Measurements from ENCODE around the gene RNF43. TPM values are rescaled to one million over a fixed set of nuclear protein-coding genes. Genes with fewer than 3 reads are reported as not detected.
A peak's percentile ranks its signal among the peaks of the same experiment; 100 is the strongest.

RNF43 gene
- total RNA-seq: 4.4 TPM
- long read RNA-seq, full-length matches to known transcripts: 1 of 3 reads
- long read RNA-seq, partial matches to known transcripts: 2 of 3 reads
- long read RNA-seq, other reads (novel, unspliced or antisense): 0 of 3 reads

GRCh38 chr17:58417300-58418092 is at the start of gene RNF43:
Gene RNF43 (minus strand): TSS chr17:58417534. CDS start chr17:58415577, 1,957 bp downstream.
- DNase-seq (ENCODE audit: missing footprints) (peak; percentile 78), ATAC-seq (peak; percentile 99)
- intact Hi-C loops (cut with DNase I): loop anchor here (1.0 to 10.0 kb wide), 2 partner anchors 65 to 93 kb away; partner anchors contain the start of genes SUPT4H1 and TSPOAP1

- intact Hi-C loops (cut with DNase I): no loop called here
- DNase-seq (ENCODE audit: missing footprints) (no peak), ATAC-seq (no peak)
These were observed 38.2 kb upstream of the RNF43 start for GRCh38 chr17:58455491-58455890.

DNA sequence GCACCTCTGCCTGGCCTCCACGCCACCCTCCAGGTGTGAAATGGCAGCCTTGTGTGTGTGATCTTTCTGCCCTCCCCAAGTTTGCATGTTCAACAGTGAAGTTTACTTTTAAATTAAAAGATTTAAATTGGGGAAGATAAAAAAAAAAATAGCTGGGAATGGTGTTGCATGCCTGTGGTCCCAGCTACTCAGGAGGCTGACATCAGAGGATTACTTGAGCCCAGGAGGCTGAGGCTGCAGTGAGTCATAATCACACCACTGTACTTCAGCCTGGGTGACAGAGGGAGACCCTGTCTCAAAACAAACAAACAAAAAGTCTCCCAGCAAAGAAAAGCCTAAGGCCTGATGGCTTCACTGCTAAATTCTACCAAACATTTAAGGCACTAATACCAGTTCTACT is 35.4 kb upstream of the RNF43 start:
- DNase-seq (ENCODE audit: missing footprints): no peak
- intact Hi-C loops (cut with DNase I): no loop called here
- no peak for ATAC-seq

GRCh38 chr17:58447039-58447975 is 30.0 kb upstream of the RNF43 start:
- peak; percentile 81 for ATAC-seq
- intact Hi-C loops (cut with DNase I): loop anchor here (5.0 kb wide), 1 partner anchor 130 kb away; no protein-coding TSS in a partner anchor
- peak; percentile 75 for DNase-seq (ENCODE audit: missing footprints)

DNA sequence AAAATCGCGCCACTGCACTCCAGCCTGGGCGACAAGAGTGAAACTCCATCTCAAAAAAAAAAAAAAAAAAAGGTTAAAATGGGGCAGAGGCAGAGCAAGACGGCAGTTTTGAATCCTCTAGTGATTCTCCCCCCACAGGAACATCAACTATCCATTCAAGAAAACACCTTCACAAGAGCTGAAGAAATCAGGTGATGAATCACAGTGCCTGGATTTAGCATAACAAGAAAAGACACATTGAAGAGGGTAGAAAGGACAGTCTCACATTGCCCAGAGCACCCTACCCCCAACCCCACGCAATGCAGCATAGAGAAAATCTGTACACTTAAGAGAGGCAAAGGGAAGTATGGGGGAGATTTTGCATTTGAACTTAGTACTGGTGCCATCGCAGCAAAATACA is 28.8 kb upstream of the RNF43 start:
- intact Hi-C loops (cut with DNase I): loop anchor here (5.0 kb wide), 1 partner anchor 129 kb away; no protein-coding TSS in a partner anchor
- DNase-seq (ENCODE audit: missing footprints) (no peak), ATAC-seq (no peak)

GRCh38 chr17:58436805-58437239 is 19.5 kb upstream of the RNF43 start:
- ATAC-seq (no peak), DNase-seq (ENCODE audit: missing footprints) (no peak)
- intact Hi-C loops (cut with DNase I): no loop called here

DNA sequence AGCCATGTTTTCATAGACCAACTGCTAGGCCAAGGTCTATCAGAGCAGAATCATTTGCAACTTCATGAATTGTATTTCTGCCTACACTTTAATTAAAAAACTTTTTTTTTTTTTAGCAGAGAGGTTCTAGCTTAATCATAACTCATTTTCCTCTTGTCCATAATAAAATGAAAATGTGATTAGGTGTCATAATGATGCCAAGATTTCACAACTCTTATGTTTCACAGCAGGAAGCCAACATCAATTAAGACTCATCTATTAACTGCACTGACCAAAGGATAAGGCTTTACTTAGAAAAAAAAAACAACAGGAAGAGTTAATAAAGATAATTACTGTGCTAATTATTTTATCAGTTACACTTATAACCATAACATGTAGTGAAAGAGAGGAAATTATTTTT is 18.9 kb upstream of the RNF43 start:
- DNase-seq (ENCODE audit: missing footprints) (no peak), ATAC-seq (no peak)
- intact Hi-C loops (cut with DNase I): no loop called here

- no peak for DNase-seq (ENCODE audit: missing footprints)
- ATAC-seq: no peak
- intact Hi-C loops (cut with DNase I): no loop called here
These were observed 15.7 kb upstream of the RNF43 start for GRCh38 chr17:58432806-58433573.

- ATAC-seq: no peak
- intact Hi-C loops (cut with DNase I): no loop called here
- DNase-seq (ENCODE audit: missing footprints): no peak
These were observed 10.5 kb upstream of the RNF43 start for GRCh38 chr17:58427807-58428206.

- intact Hi-C loops (cut with DNase I): no loop called here
- DNase-seq (ENCODE audit: missing footprints) (no peak), ATAC-seq (no peak)
These were observed 4.4 kb upstream of the RNF43 start for GRCh38 chr17:58421711-58422110.

- intact Hi-C loops (cut with DNase I): no loop called here
- DNase-seq (ENCODE audit: missing footprints) (no peak), ATAC-seq (no peak)
These were observed 3.5 kb upstream of the RNF43 start for GRCh38 chr17:58420827-58421226.

- no peak for ATAC-seq
- no peak for DNase-seq (ENCODE audit: missing footprints)
- intact Hi-C loops (cut with DNase I): loop anchor here (1.0 to 10.0 kb wide), 2 partner anchors 65 to 92 kb away; partner anchors contain the start of genes SUPT4H1 and TSPOAP1
These were observed 416 bp downstream of the RNF43 start for GRCh38 chr17:58416937-58417299.

- ATAC-seq (no peak), DNase-seq (ENCODE audit: missing footprints) (no peak)
- intact Hi-C loops (cut with DNase I): loop anchor here (10.0 kb wide), 1 partner anchor 92 kb away; the partner anchor contains the start of gene TSPOAP1
These were observed 938 bp downstream of the RNF43 start for GRCh38 chr17:58416396-58416795.

GRCh38 chr17:58415371-58416055 is 1.8 kb downstream of the RNF43 start:
- ATAC-seq (peak; percentile 51), DNase-seq (ENCODE audit: missing footprints) (no peak)
- intact Hi-C loops (cut with DNase I): loop anchor here (10.0 kb wide), 1 partner anchor 91 kb away; the partner anchor contains the start of gene TSPOAP1

GRCh38 chr17:58414596-58414997 is 2.7 kb downstream of the RNF43 start:
- intact Hi-C loops (cut with DNase I): loop anchor here (10.0 kb wide), 1 partner anchor 90 kb away; the partner anchor contains the start of gene TSPOAP1
- DNase-seq (ENCODE audit: missing footprints) (no peak), ATAC-seq (no peak)

DNA sequence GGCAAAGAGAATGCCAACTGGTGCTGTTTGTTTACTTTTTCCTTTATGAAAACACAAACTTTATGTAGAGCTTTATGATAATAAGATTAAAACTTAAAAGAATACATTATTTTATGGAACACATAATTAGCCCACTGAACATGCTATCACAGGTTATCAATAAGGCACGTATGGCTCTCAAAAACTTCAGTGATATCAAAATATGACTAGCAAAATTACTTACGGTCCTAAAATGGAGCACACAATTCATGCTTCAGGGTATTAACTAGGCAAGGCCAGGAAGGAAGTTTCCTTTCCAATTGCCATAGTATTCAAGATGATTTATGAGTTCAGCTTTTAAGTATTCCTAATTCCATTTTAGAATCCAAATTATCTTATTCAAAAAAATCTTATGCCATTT is 3.6 kb downstream of the RNF43 start:
- no peak for DNase-seq (ENCODE audit: missing footprints)
- ATAC-seq: no peak
- intact Hi-C loops (cut with DNase I): loop anchor here (10.0 kb wide), 1 partner anchor 89 kb away; the partner anchor contains the start of gene TSPOAP1

DNA sequence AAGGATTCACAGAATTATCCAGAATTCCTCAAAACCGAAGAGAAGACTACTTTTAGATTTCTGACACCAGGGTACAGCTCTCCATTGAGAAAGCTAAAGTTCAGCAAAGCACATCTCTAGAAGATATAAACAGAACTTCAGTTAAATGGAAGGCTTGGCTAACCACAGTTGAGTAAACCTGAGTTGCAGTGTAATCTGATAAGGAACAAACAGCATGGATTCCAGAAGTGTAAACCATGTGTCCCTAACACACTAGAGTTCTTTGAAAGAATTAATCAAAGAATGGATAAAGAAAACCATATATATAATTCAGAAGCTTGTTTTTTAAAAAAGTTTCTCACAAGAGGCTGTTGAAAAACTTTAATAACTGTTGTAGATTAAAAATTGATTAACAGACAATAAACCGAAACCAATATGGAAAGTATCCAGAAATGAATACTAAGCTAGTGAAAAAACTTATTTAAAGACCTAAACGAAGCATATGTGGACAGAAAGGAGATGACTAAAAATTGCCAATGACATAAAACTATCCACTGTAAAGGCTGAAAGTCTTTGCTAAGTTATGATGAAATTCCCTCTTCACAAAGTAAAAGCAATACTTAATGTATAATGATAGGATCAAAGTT is 4.3 kb downstream of the RNF43 start:
- intact Hi-C loops (cut with DNase I): loop anchor here (10.0 kb wide), 1 partner anchor 88 kb away; the partner anchor contains the start of gene TSPOAP1
- no peak for DNase-seq (ENCODE audit: missing footprints)
- ATAC-seq: no peak

Measured in Right ventricle myocardium inferior (tissue), 1 donor.